H9 (cell line): ENCODE data around the gene LINC01488. TPM values are rescaled to one million over a fixed set of nuclear protein-coding genes. Genes with fewer than 3 reads are reported as not detected.

Experiments used
- DNase-seq: peaks from one replicate; pipeline ENCODE4 v3.0.0-alpha.2; 2017
- H2AFZ ChIP-seq: one replicate; pipeline ENCODE4 v1.6.1; 2013; ENCODE audit warnings: mild to moderate bottlenecking, low read length, control low read depth, moderate library complexity
- H2AK5ac ChIP-seq: 2 replicates; pipeline ENCODE4 v1.6.1; 2013; ENCODE audit warnings: low read length, control low read depth, mixed read lengths; ENCODE audit not compliant: insufficient read length
- H2BK120ac ChIP-seq: one replicate; pipeline ENCODE4 v1.6.1; 2013; ENCODE audit warnings: low read depth, mild to moderate bottlenecking, low read length, control low read depth, inconsistent platforms; ENCODE audit not compliant: poor library complexity, severe bottlenecking
- H2BK12ac ChIP-seq: 2 replicates; pipeline ENCODE4 v1.6.1; 2013; ENCODE audit warnings: low read length, control low read depth, mixed read lengths, low read depth; ENCODE audit not compliant: insufficient read length
- H2BK15ac ChIP-seq: 2 replicates; pipeline ENCODE4 v1.6.1; 2013; ENCODE audit warnings: low read depth, low read length, control low read depth
- H2BK20ac ChIP-seq: one replicate; pipeline ENCODE4 v1.6.1; 2013; ENCODE audit warnings: low read depth, mild to moderate bottlenecking, low read length, control low read depth, inconsistent platforms; ENCODE audit not compliant: poor library complexity, severe bottlenecking
- H2BK5ac ChIP-seq: 2 replicates; pipeline ENCODE4 v1.6.1; 2013; ENCODE audit warnings: low read length, control low read depth, mixed read lengths; ENCODE audit not compliant: insufficient read length
- H3K14ac ChIP-seq: 2 replicates; pipeline ENCODE4 v1.6.1; 2013; ENCODE audit warnings: low read length, control low read depth; ENCODE audit not compliant: insufficient read depth
- H3K18ac ChIP-seq: 2 replicates; pipeline ENCODE4 v1.6.1; 2013; ENCODE audit warnings: low read depth, mild to moderate bottlenecking, mixed read lengths, low read length, control low read depth; ENCODE audit not compliant: insufficient read length
- H3K23ac ChIP-seq: 2 replicates; pipeline ENCODE4 v1.6.1; 2013; ENCODE audit warnings: low read length, control low read depth, mixed read lengths, low read depth; ENCODE audit not compliant: insufficient read length
- H3K23me2 ChIP-seq: 2 replicates; pipeline ENCODE4 v1.6.1; 2013; ENCODE audit warnings: low read depth, mild to moderate bottlenecking, mixed read lengths, low read length, control low read depth; ENCODE audit not compliant: insufficient read length, poor library complexity, severe bottlenecking
- H3K27ac ChIP-seq: 2 replicates; pipeline ENCODE4 v1.5.1; 2013; ENCODE audit warnings: low read length, control low read depth, mixed read lengths, low read depth; ENCODE audit not compliant: insufficient read length
- H3K27me3 ChIP-seq: 2 replicates; pipeline ENCODE4 v1.6.1; 2013; ENCODE audit warnings: low read length, control low read depth, inconsistent platforms; ENCODE audit not compliant: insufficient read depth
- H3K4ac ChIP-seq: 2 replicates; pipeline ENCODE4 v1.6.1; 2013; ENCODE audit warnings: low read depth, mild to moderate bottlenecking, control low read depth, inconsistent platforms, low read length, moderate library complexity
- H3K4me1 ChIP-seq: 2 replicates; pipeline ENCODE4 v1.6.1; 2013; ENCODE audit warnings: low read length, control low read depth, inconsistent platforms; ENCODE audit not compliant: insufficient read depth
- H3K4me2 ChIP-seq: 2 replicates; pipeline ENCODE4 v1.6.1; 2013; ENCODE audit warnings: low read length, control low read depth, mixed read lengths; ENCODE audit not compliant: insufficient read length, insufficient read depth
- H3K56ac ChIP-seq: 2 replicates; pipeline ENCODE4 v1.6.1; 2013; ENCODE audit warnings: low read depth, mild to moderate bottlenecking, mixed read lengths, low read length, control low read depth; ENCODE audit not compliant: insufficient read length
- H3K79me1 ChIP-seq: 2 replicates; pipeline ENCODE4 v1.6.1; 2013; ENCODE audit warnings: low read depth, mild to moderate bottlenecking, moderate library complexity, low read length, control low read depth, inconsistent platforms; ENCODE audit not compliant: insufficient read depth, poor library complexity, severe bottlenecking
- H3K79me2 ChIP-seq: 2 replicates; pipeline ENCODE4 v1.6.1; 2013; ENCODE audit warnings: low read length, control low read depth, inconsistent platforms; ENCODE audit not compliant: insufficient read depth
- H3K9ac ChIP-seq: 2 replicates; pipeline ENCODE4 v1.6.1; 2013; ENCODE audit warnings: low read length, control low read depth, mixed read lengths; ENCODE audit not compliant: insufficient read length; ENCODE audit errors: extremely low read depth
- H3K9me3 ChIP-seq: one replicate; pipeline ENCODE4 v1.6.1; 2013; ENCODE audit warnings: low read depth, low read length, inconsistent platforms; ENCODE audit not compliant: control insufficient read depth
- H3T11ph ChIP-seq: one replicate; pipeline ENCODE4 v1.6.1; 2013; ENCODE audit warnings: mild to moderate bottlenecking, low read length, control low read depth, inconsistent platforms
- H4K20me1 ChIP-seq: one replicate; pipeline ENCODE4 v1.6.1; 2013; ENCODE audit not compliant: control insufficient read depth, insufficient read length, insufficient read depth
- H4K5ac ChIP-seq: 2 replicates; pipeline ENCODE4 v1.6.1; 2013; ENCODE audit warnings: low read depth, mild to moderate bottlenecking, mixed read lengths, low read length, control low read depth; ENCODE audit not compliant: insufficient read length
- H4K8ac ChIP-seq: replicated peaks from 2 replicates; pipeline ENCODE4 v1.6.1; 2013; ENCODE audit warnings: low read length, control low read depth, mixed read lengths, low read depth; ENCODE audit not compliant: insufficient read length
- H4K91ac ChIP-seq: 2 replicates; pipeline ENCODE4 v1.6.1; 2013; ENCODE audit warnings: low read depth, mild to moderate bottlenecking, moderate library complexity, mixed read lengths, low read length, control low read depth; ENCODE audit not compliant: insufficient read length
- H3K27ac Mint-ChIP-seq, 3 experiments: 2 replicates in 2 of 3; 3 replicates in 1 of 3; pipeline ENCODE4 v1.8.0; 2020 to 2021; ENCODE audit warnings: mixed read lengths in 3 of 3, mild to moderate bottlenecking in 1 of 3, moderate library complexity in 1 of 3
- H3K27me3 Mint-ChIP-seq: 2 replicates; pipeline ENCODE4 v1.8.0; 2021; ENCODE audit warnings: low read depth, mild to moderate bottlenecking, moderate library complexity, mixed read lengths
- H3K36me3 Mint-ChIP-seq, 3 experiments: 2 replicates in 2 of 3; 3 replicates in 1 of 3; pipeline ENCODE4 v1.8.0; 2020 to 2021; ENCODE audit warnings: low read depth in 3 of 3, mixed read lengths in 3 of 3; ENCODE audit not compliant: insufficient read depth in 1 of 3
- H3K4me1 Mint-ChIP-seq, 2 experiments: 2 replicates each; pipeline ENCODE4 v1.8.0; 2020; ENCODE audit warnings: mixed read lengths in 2 of 2
- H3K4me3 Mint-ChIP-seq, 2 experiments: 2 replicates in 1 of 2; 3 replicates in 1 of 2; pipeline ENCODE4 v1.8.0; 2020 to 2021; ENCODE audit warnings: mild to moderate bottlenecking in 2 of 2, mixed read lengths in 2 of 2, moderate library complexity in 1 of 2
- H3K9me3 Mint-ChIP-seq, 2 experiments: 2 replicates in 1 of 2; 3 replicates in 1 of 2; pipeline ENCODE4 v1.8.0; 2020; ENCODE audit warnings: mild to moderate bottlenecking in 2 of 2, mixed read lengths in 2 of 2, moderate library complexity in 1 of 2
- CTCF ChIP-seq: fragments of 200-600 bp; sonication (generic); conservative IDR thresholded peaks from 3 replicates; pipeline ENCODE4 v1.8.0; 2021; ENCODE audit warnings: antibody characterized with exemption, mild to moderate bottlenecking
- WGBS: extraction: QIAGEN DNeasy Blood & Tissue Kit; methylation state at CpG from one replicate; pipeline ENCODE4 v1.1.7; 2013; ENCODE audit warnings: missing lambda C conversion rate, low lambda C conversion rate, mixed read lengths; ENCODE audit not compliant: insufficient read length; ENCODE audit errors: extremely low coverage; 5-methylcytosine and 5-hydroxymethylcytosine counted together
- total RNA-seq: library from RNA; stranded (reverse); gene quantifications from 2 replicates; pipeline ENCODE4 v1.2.1, GENCODE V29; 2021

The LINC01488 gene
- total RNA-seq, 1 experiment from 2014 or later: not detected

DNA sequence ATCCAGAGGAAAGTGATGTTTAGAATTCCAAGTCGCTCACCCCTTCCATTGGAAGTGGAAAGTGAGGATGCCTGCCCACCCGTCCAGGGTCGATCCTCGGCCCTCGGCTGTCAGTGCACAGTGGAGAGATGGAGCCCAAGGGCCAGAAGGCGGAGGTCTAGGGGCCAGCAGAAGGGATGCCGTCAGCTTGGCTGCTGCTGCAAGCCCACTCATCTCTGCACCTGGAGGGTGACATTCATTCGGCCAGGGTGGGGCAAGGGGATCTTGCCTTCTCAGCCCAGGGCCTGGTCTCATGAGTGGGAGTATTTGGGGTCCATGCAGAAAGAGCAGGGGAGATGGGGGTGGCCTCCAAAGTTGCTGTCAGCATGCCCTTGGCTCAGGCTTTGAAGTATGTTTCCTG lies 30.7 kb downstream of the LINC01488 start:
- WGBS: no CpG with 5 or more reads among the region's 8 CpGs
- Histone ChIP-seq H3K79me1 (no peaks in the 10 kb centered on the region), H3K27me3 (no peaks in the 10 kb centered on the region), H3K23me2 (no peaks in the 10 kb centered on the region), H4K91ac (no peak overlapping the region), H2AFZ (no peak overlapping the region), H2BK20ac (no peak overlapping the region), H4K20me1 (no peaks in the 10 kb centered on the region), H2BK12ac (no peak overlapping the region), H3K18ac (no peak overlapping the region), H3T11ph (no peak overlapping the region), H4K8ac (no peak overlapping the region), H3K4me2 (no peak overlapping the region), H3K79me2 (no peaks in the 10 kb centered on the region), H3K9ac (no peak overlapping the region), H2BK120ac (no peak overlapping the region), H3K4ac (no peak overlapping the region), H3K27ac (no peak overlapping the region), H3K4me1 (no peaks in the 10 kb centered on the region), H4K5ac (no peak overlapping the region), H2BK5ac (no peak overlapping the region), H3K14ac (no peak overlapping the region; the same call in 1 of the 2 replicates), H2BK15ac (no peak overlapping the region), H3K56ac (no peak overlapping the region), H3K9me3 (no peaks in the 10 kb centered on the region), H3K23ac (no peak overlapping the region), H2AK5ac (no peak overlapping the region)
- DNase-seq: no peak
- H3K4me3 Mint-ChIP-seq: no peak overlapping the region
- peaks cover 2 to 4% of the 10 kb centered on the region in 2 experiments; a peak in 3 of 4 replicates for H3K4me1 Mint-ChIP-seq
- H3K27ac Mint-ChIP-seq: no peak overlapping the region
- H3K27me3 Mint-ChIP-seq: peaks cover 19% of the 10 kb centered on the region
- H3K36me3 Mint-ChIP-seq: peaks cover 0 to 14% (median 6%) of the 10 kb centered on the region in 3 experiments; a peak in 6 of 7 replicates
- TF ChIP-seq CTCF: no peak
- H3K9me3 Mint-ChIP-seq: peaks cover 10 to 12% of the 10 kb centered on the region in 2 experiments; a peak in 3 of 5 replicates
